GM13976 (cell line): ENCODE measurements around the gene HTT.

Experiments used
- DNase-seq: peaks from one replicate; pipeline ENCODE4 v3.0.0; 2012; ENCODE audit warnings: low spot score
- in situ Hi-C: fragments of 300-500 bp; cut with MboI; formaldehyde crosslinking; loops from one replicate; pipeline ENCODE4 v1.12.0; 2022; ENCODE audit warnings: low sequenced_read_pairs, mixed read lengths, inconsistent platforms; ENCODE audit not compliant: unreplicated experiment
- TF ChIP-seq, protein P1 (sequence below): IDR thresholded peaks from 2 replicates; pipeline ENCODE4 v1.5.1; 2012; ENCODE audit warnings: borderline replicate concordance, mild to moderate bottlenecking; ENCODE audit not compliant: insufficient read depth; ENCODE audit errors: extremely low read depth, missing control alignments, control extremely low read depth

HTT gene

DNA sequence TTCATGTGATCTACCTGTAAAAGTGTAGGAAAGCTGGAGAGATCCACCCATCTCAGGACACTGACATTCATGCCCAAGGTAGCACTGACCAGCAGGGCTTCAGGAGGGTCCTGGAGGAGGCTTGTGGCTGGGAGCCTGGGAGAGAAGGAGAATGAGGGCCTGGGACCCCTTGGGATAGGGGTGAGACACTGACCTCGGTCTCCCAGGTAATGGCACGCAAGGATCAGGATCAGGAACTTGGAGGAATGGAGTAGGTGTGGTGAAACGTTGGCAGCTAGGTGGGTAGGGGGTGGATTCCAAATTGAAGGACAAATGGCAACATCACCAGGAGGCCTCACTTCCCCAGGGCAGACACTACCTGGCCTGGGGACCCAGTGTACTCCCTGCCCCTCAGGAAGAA, 206.0 kb downstream of the HTT start:
- TF ChIP-seq, protein P1, sequence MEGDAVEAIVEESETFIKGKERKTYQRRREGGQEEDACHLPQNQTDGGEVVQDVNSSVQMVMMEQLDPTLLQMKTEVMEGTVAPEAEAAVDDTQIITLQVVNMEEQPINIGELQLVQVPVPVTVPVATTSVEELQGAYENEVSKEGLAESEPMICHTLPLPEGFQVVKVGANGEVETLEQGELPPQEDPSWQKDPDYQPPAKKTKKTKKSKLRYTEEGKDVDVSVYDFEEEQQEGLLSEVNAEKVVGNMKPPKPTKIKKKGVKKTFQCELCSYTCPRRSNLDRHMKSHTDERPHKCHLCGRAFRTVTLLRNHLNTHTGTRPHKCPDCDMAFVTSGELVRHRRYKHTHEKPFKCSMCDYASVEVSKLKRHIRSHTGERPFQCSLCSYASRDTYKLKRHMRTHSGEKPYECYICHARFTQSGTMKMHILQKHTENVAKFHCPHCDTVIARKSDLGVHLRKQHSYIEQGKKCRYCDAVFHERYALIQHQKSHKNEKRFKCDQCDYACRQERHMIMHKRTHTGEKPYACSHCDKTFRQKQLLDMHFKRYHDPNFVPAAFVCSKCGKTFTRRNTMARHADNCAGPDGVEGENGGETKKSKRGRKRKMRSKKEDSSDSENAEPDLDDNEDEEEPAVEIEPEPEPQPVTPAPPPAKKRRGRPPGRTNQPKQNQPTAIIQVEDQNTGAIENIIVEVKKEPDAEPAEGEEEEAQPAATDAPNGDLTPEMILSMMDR = no peak
- in situ Hi-C loops = no loop called here
- DNase-seq = no peak

DNA sequence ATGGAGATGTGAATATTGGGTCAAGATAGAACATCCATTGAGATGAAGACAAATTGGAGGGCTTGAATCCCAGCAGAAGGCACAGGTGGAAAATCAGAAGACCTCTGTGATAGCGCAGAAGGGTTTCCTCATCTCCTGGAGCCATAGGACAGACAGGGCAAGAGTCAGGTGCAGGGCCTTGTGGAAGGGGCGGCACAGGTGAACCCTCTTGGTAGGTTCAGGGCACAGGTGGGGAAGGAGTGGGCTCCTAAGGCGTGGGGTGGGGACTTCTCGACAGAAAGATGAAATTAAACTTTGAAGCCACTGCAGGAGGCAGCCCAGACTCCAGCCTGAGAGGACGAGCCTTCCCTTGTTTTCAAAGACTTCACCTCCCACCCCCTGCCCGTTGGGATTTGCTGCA, 209.0 kb downstream of the HTT start:
- in situ Hi-C loops = no loop called here
- TF ChIP-seq, protein P1 = no peak
- DNase-seq = no peak

DNA sequence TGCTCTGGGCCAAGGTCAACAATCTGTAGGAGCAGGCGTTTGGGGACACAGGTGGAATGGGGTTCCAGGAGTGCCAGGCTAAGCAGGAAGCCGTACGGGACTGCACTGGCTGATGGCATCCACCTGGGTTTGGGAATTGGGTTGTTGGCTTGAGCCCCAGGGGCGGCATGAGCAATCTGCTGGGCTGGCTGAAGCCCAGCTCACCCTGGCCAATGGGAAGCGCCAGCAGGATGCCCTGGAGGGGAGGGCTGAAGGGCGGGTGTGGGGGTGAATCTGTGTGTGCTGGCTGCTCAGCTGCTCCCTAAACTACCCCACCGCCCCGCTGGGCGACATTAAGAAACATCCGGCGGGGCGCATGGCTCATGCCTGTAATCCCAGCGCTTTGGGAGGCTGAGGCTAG, 209.4 kb downstream of the HTT start:
- no peak for DNase-seq
- TF ChIP-seq, protein P1 = no peak
- in situ Hi-C loops = no loop called here

DNA sequence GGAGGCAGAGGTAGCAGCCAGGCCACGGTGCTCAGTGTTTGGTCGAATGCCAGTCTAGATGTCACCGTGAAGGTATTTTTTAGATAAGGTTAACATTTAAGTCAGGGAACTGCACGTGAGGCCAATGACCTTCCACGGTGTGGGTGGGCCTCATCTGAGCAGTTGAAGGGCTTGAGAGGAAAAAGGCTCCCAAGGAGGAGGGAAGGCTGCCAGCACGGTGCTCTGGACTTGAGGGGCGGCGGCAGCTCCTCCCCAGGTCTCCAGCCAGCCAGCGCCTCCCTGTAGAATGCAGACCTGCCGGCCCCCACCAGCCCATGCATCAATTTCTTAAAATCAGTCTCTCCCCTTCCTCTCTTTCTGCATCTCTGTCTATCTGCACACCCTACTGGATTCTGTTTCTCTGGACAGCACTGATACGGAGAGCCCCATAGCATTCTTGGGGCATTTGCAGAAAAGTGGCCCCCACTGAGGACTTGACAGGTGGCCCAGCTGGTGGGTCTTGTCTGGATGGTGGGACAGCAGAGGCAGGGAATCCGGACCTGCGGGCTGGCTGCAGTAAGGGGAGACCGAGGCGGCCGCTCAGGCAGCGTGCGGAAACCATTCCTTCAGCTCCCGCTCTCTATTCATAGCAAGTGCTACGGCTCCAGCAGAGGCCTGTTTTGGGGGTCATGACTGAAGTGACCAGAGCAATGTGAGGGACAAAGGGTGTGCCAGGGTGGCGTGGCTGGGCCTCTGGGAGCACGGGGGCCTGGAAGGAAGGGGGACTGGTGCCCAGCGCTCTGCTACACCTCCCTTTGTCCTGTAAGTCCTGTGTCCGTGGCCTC, 210.5 kb downstream of the HTT start:
- DNase-seq = no peak
- TF ChIP-seq, protein P1 = no peak
- in situ Hi-C loops = no loop called here

DNA sequence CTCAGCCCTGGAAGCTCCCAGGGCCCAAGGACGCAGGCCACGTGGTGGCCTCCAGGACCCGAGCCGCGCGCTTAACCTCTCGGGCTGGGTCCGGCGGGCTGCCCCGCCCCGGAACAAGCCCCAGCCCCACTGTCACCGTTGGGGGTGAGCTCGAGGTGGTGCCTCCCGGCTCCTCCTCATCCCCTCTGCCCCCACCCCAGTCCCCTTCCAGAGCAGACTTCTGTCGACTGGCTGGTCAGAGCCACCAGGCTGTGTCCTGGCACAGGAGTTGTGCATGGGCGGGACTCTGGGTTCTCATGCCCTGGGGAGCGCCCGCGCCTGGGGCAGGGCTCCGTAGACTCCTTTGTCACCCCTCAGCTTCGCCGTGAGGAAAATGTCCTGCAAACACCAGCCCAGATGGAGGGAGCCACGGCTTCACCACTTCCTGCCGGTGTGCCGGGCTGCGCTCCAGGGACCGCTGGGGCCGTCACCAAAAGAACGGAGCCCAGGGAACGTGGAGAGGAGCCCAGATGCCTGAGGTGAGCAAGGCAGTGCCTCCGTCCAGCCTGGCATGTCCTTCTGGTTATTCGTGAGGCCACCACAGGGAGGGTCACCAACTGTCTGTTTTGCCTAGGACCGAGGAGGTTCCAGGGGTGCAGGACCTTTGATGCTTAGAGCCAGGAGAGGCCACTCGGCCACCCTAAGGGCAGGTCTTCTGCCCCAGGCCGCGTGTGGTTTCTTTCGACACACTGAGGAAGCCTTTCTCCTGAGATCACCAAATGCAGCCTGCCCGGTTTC, 211.3 kb downstream of the HTT start:
- DNase-seq = no peak
- TF ChIP-seq, protein P1 = no peak
- in situ Hi-C loops = no loop called here

DNA sequence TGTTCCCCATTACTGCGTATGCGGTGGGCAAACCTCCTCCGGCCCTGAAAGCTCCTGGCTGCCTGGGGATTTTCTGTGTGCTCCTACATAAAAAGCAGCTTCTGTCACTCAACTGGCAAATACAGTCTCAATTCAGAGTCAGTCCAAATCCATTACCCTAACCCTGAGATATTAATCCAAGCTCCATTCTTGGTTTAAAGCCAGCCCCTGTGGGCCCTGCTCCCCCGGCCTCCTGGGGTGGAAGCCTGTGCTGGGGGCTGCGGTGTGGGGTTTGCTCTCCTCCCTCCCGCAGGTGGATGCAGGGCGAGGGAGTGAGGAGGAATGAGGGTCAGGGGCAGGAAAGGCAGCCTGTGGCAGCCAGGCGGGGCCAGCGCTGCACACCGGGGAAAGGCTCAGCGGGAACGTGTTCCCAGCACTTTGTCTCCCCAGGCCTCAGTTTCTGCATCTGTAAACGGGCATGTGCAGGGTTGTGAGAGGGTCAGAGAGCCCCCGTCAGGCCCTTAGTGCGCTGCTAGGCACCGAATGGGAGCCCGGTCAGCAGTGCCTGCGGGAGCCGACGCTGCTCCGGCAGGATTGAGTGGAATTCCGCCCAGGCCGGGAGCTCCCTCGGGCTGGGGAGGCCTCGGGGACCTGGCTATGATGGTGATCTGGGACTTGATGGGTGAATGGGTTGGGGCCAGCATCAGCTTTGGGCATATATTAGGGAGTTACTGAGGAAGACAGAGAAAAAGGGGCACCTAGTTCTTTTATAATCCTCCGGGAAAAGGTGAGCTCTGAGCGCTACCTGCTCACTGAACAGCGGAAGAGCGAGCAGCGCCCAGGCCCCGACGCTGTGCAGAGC, 212.1 kb downstream of the HTT start:
- DNase-seq = peak; percentile 88
- in situ Hi-C loops = no loop called here
- TF ChIP-seq, protein P1 = no peak
